ENCODE data around the gene PTPN23. TPM values are rescaled to one million over a fixed set of nuclear protein-coding genes. Genes with fewer than 3 reads are reported as not detected.

The PTPN23 gene
- total RNA-seq, 4 donors from 2014 or later, result 26.9 to 199 (median 55.1) TPM

- Histone ChIP-seq H3K4me1 (peaks cover 15 to 31% (median 29%) of the 10 kb centered on the region in 4 donors), H3K27ac (peak overlapping the region; percentile 59 to 78 (median 70)), H3K9me3 (no peaks in the 10 kb centered on the region), H3K4me3 (no peak overlapping the region), H3K27me3 (no peaks in the 10 kb centered on the region), H3K36me3 (peaks cover 0 to 5% (median 0%) of the 10 kb centered on the region in 4 donors)
- DNase-seq, result peak; percentile 93
- in situ Hi-C loops (cut with MboI; ENCODE audit: low pct_ligation_motif_present in 1 of 4, low pct_unique_long_range_greater_than_20kb in 1 of 4, low sequenced_read_pairs in 3 of 4) (loop anchor here in 2 of 4 donors (5.0 to 25.0 kb wide), 3 partner anchors 52 to 367 kb away; partner anchors contain the start of genes SCAP (in 1 of the 2) and SMARCC1 (in 1 of the 2)), intact Hi-C loops (cut with DNase I; ENCODE audit: low total_unique reads) (loop anchor here (1.0 kb wide), 1 partner anchor 56 kb away; no protein-coding TSS in a partner anchor)
- 0 to 64% methylated on average over 1 to 29 of the region's 29 CpGs for WGBS, 2 donors (ENCODE audit: low coverage in 1 of 2)
- TF ChIP-seq POLR2A (IDR thresholded peaks at IDR 0.05) (no peak), POLR2AphosphoS5 (IDR thresholded peaks at IDR 0.05) (peak in 1 of 3 donors; percentile 20), CTCF (IDR thresholded peaks at IDR 0.05) (peak; percentile 89 to 99 (median 94)), EP300 (IDR thresholded peaks at IDR 0.05; ENCODE audit: low read depth) (no peak)
These were observed 40.0 kb downstream of the PTPN23 start for GRCh38 chr3:47420511-47421484.

GRCh38 chr3:47421741-47422649, 41.2 kb downstream of the PTPN23 start:
- peak; percentile 53 for DNase-seq
- H3K9me3 ChIP-seq, result no peaks in the 10 kb centered on the region
- peak overlapping the region; percentile 59 to 78 (median 70) for H3K27ac ChIP-seq
- WGBS, 2 donors (ENCODE audit: low coverage in 1 of 2), result 75% methylated on average over 13 of the region's 13 CpGs; no CpG with 5 or more reads in 1 of the 2 donors
- TF ChIP-seq POLR2AphosphoS5 (IDR thresholded peaks at IDR 0.05), result peak in 1 of 3 donors; percentile 29
- no peak for TF ChIP-seq EP300 (IDR thresholded peaks at IDR 0.05; ENCODE audit: low read depth)
- TF ChIP-seq CTCF (IDR thresholded peaks at IDR 0.05), result peak in 4 of 5 experiments; percentile 16 to 44 (median 24)
- in situ Hi-C loops (cut with MboI; ENCODE audit: low pct_ligation_motif_present in 1 of 4, low pct_unique_long_range_greater_than_20kb in 1 of 4, low sequenced_read_pairs in 3 of 4) (loop anchor here in 2 of 4 donors (5.0 to 25.0 kb wide), 3 partner anchors 50 to 365 kb away; partner anchors contain the start of genes SCAP (in 1 of the 2) and SMARCC1 (in 1 of the 2)), intact Hi-C loops (cut with DNase I; ENCODE audit: low total_unique reads) (loop anchor here (1.0 kb wide), 1 partner anchor 54 kb away; no protein-coding TSS in a partner anchor)
- peaks cover 15 to 33% (median 30%) of the 10 kb centered on the region in 4 donors for H3K4me1 ChIP-seq
- H3K27me3 ChIP-seq, result no peaks in the 10 kb centered on the region
- H3K4me3 ChIP-seq, result no peak overlapping the region
- peaks cover 0 to 5% (median 0%) of the 10 kb centered on the region in 4 donors for H3K36me3 ChIP-seq

- in situ Hi-C loops (cut with MboI; ENCODE audit: low pct_ligation_motif_present in 1 of 4, low pct_unique_long_range_greater_than_20kb in 1 of 4, low sequenced_read_pairs in 3 of 4) (loop anchor here in 2 of 4 donors (5.0 to 25.0 kb wide), 3 partner anchors 50 to 365 kb away; partner anchors contain the start of genes SCAP (in 1 of the 2) and SMARCC1 (in 1 of the 2)), intact Hi-C loops (cut with DNase I; ENCODE audit: low total_unique reads) (no loop called here)
- Histone ChIP-seq H3K27me3 (no peaks in the 10 kb centered on the region), H3K36me3 (no peaks in the 10 kb centered on the region), H3K4me1 (peaks cover 15 to 33% (median 30%) of the 10 kb centered on the region in 4 donors), H3K9me3 (no peaks in the 10 kb centered on the region), H3K27ac (peak overlapping the region; percentile 59 to 78 (median 70)), H3K4me3 (no peak overlapping the region)
- TF ChIP-seq POLR2A (IDR thresholded peaks at IDR 0.05), result no peak
- TF ChIP-seq CTCF (IDR thresholded peaks at IDR 0.05), result no peak
- no peak for TF ChIP-seq EP300 (IDR thresholded peaks at IDR 0.05; ENCODE audit: low read depth)
- no peak for TF ChIP-seq POLR2AphosphoS5 (IDR thresholded peaks at IDR 0.05)
- DNase-seq, result no peak
- WGBS, 2 donors (ENCODE audit: low coverage in 1 of 2), result 87 to 93% methylated on average over 3 to 9 of the region's 9 CpGs
These were observed 41.9 kb downstream of the PTPN23 start for GRCh38 chr3:47422743-47423142.
